Activated B cell treated with CpG ODN at 0.5 μM for 24 hours (primary cell): ENCODE data around the gene ERC1. TPM values are rescaled to one million over a fixed set of nuclear protein-coding genes. Genes with fewer than 3 reads are reported as not detected.

Source experiments
- ATAC-seq: fragments of 200-7000 bp; cut with Tn5 transposase; one replicate; pipeline ENCODE4 v1.10.0; 2021; ENCODE audit warnings: low read depth, mild to moderate bottlenecking, moderate library complexity
- CTCF ChIA-PET: fragments of 350-600 bp; sonication (Branson Sonifier 250); formaldehyde crosslinking; loops from one replicate; lab custom pipeline; 2021; ENCODE audit warnings: antibody characterized with exemption; lab: Charles Lee
- POLR2A ChIA-PET: fragments of 350-600 bp; sonication (Branson Sonifier 250); formaldehyde crosslinking; loops from one replicate; lab custom pipeline; 2021; ENCODE audit warnings: antibody characterized with exemption; lab: Charles Lee
- DNase-seq: peaks from one replicate; pipeline ENCODE4 v3.0.0; 2022
- H3K27ac Mint-ChIP-seq: one replicate; pipeline ENCODE4 v1.8.0; 2020; ENCODE audit warnings: mixed read lengths
- H3K27me3 Mint-ChIP-seq: one replicate; pipeline ENCODE4 v1.8.0; 2021; ENCODE audit warnings: mixed read lengths
- H3K36me3 Mint-ChIP-seq: one replicate; pipeline ENCODE4 v1.8.0; 2021; ENCODE audit warnings: low read depth, mixed read lengths
- H3K4me1 Mint-ChIP-seq: one replicate; pipeline ENCODE4 v1.8.0; 2021; ENCODE audit warnings: mixed read lengths
- H3K4me3 Mint-ChIP-seq: one replicate; pipeline ENCODE4 v1.8.0; 2020; ENCODE audit warnings: mild to moderate bottlenecking, mixed read lengths
- H3K9me3 Mint-ChIP-seq: one replicate; pipeline ENCODE4 v1.8.0; 2020; ENCODE audit warnings: mixed read lengths
- CTCF ChIP-seq: fragments of 200-600 bp; IDR thresholded peaks from one replicate; pipeline ENCODE4 v1.8.0; 2022; ENCODE audit warnings: antibody characterized with exemption, mild to moderate bottlenecking
- intact Hi-C: fragments of 100-400 bp; cut with micrococcal nuclease; formaldehyde crosslinking; loops from one replicate; pipeline ENCODE4 v1.15.1; 2024
- total RNA-seq: library from RNA; stranded (reverse); gene quantifications from 2 replicates; pipeline ENCODE4 v1.2.3, GENCODE V29; 2022

The ERC1 gene
- total RNA-seq, 1 donor from 2014 or later = 57.0 TPM

GRCh38 chr12:1501695-1502378, 510.8 kb downstream of the ERC1 start:
- Mint-ChIP-seq H3K4me3 (no peak overlapping the region), H3K27ac (no peak overlapping the region), H3K36me3 (no peaks in the 10 kb centered on the region), H3K27me3 (peaks cover 30% of the 10 kb centered on the region), H3K9me3 (no peaks in the 10 kb centered on the region), H3K4me1 (peaks cover 6% of the 10 kb centered on the region)
- ChIA-PET POLR2A (interaction anchor here (0.6 kb wide), 1 partner anchor 678 kb away, joined by 3 read pairs; no protein-coding TSS in a partner anchor), CTCF (no interaction called here)
- DNase-seq = no peak
- no peak for TF ChIP-seq CTCF
- intact Hi-C loops = no loop called here
- no peak for ATAC-seq

GRCh38 chr12:1502379-1502720, 511.3 kb downstream of the ERC1 start:
- Mint-ChIP-seq H3K36me3 (no peaks in the 10 kb centered on the region), H3K4me1 (peaks cover 6% of the 10 kb centered on the region), H3K27ac (no peak overlapping the region), H3K4me3 (no peak overlapping the region), H3K27me3 (peaks cover 30% of the 10 kb centered on the region), H3K9me3 (no peaks in the 10 kb centered on the region)
- ChIA-PET POLR2A (no interaction called here), CTCF (no interaction called here)
- no peak for TF ChIP-seq CTCF
- DNase-seq = no peak
- intact Hi-C loops = no loop called here
- no peak for ATAC-seq

GRCh38 chr12:1502831-1503230, 511.8 kb downstream of the ERC1 start:
- H3K27me3 Mint-ChIP-seq = peaks cover 30% of the 10 kb centered on the region
- no peak for ATAC-seq
- H3K4me1 Mint-ChIP-seq = peaks cover 6% of the 10 kb centered on the region
- intact Hi-C loops = no loop called here
- H3K27ac Mint-ChIP-seq = no peak overlapping the region
- no peak for DNase-seq
- no peak for TF ChIP-seq CTCF
- no peaks in the 10 kb centered on the region for H3K36me3 Mint-ChIP-seq
- CTCF ChIA-PET = no interaction called here
- no peaks in the 10 kb centered on the region for H3K9me3 Mint-ChIP-seq
- POLR2A ChIA-PET = no interaction called here
- no peak overlapping the region for H3K4me3 Mint-ChIP-seq

GRCh38 chr12:1503281-1503711, 512.3 kb downstream of the ERC1 start:
- no peak overlapping the region for H3K4me3 Mint-ChIP-seq

More at GRCh38 chr12:1503281-1503711, 512.3 kb downstream of the ERC1 start:
- H3K36me3 Mint-ChIP-seq = no peaks in the 10 kb centered on the region
- no peaks in the 10 kb centered on the region for H3K9me3 Mint-ChIP-seq
- intact Hi-C loops = no loop called here
- ChIA-PET CTCF (no interaction called here), POLR2A (no interaction called here)
- peaks cover 6% of the 10 kb centered on the region for H3K4me1 Mint-ChIP-seq
- ATAC-seq = no peak
- TF ChIP-seq CTCF = no peak
- H3K27me3 Mint-ChIP-seq = peaks cover 30% of the 10 kb centered on the region
- DNase-seq = no peak
- H3K27ac Mint-ChIP-seq = no peak overlapping the region
